ENCODE measurements around the gene SLC7A7. TPM values are rescaled to one million over a fixed set of nuclear protein-coding genes. Genes with fewer than 3 reads are reported as not detected.

The SLC7A7 gene
- total RNA-seq, 4 donors from 2014 or later = 11.7 to 136 (median 44.0) TPM

DNA sequence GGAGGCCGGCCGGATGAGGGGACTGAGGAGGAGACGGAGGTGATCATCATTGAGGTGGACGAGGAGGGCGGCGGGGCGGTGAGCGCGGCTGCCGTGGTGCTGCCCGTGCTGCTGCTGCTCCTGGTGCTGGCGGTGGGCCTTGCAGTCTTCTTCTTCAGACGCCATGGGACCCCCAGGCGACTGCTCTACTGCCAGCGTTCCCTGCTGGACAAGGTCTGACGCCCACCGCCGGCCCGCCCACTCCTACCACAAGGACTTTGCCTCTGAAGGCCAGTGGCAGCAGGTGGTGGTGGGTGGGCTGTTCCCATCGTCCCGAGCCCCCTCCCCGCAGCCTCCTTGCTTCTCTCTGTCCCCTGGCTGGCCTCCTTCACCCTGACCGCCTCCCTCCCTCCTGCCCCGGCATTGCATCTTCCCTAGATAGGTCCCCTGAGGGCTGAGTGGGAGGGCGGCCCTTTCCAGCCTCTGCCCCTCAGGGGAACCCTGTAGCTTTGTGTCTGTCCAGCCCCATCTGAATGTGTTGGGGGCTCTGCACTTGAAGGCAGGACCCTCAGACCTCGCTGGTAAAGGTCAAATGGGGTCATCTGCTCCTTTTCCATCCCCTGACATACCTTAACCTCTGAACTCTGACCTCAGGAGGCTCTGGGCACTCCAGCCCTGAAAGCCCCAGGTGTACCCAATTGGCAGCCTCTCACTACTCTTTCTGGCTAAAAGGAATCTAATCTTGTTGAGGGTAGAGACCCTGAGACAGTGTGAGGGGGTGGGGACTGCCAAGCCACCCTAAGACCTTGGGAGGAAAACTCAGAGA lies 30.8 kb upstream of the SLC7A7 start:
- TF ChIP-seq CTCF (IDR thresholded peaks at IDR 0.05; ENCODE audit: low read depth) = no peak

- TF ChIP-seq CTCF (IDR thresholded peaks at IDR 0.05; ENCODE audit: low read depth) = no peak
Measured at GRCh38 chr14:22845103-22845394, 29.8 kb upstream of the SLC7A7 start.

DNA sequence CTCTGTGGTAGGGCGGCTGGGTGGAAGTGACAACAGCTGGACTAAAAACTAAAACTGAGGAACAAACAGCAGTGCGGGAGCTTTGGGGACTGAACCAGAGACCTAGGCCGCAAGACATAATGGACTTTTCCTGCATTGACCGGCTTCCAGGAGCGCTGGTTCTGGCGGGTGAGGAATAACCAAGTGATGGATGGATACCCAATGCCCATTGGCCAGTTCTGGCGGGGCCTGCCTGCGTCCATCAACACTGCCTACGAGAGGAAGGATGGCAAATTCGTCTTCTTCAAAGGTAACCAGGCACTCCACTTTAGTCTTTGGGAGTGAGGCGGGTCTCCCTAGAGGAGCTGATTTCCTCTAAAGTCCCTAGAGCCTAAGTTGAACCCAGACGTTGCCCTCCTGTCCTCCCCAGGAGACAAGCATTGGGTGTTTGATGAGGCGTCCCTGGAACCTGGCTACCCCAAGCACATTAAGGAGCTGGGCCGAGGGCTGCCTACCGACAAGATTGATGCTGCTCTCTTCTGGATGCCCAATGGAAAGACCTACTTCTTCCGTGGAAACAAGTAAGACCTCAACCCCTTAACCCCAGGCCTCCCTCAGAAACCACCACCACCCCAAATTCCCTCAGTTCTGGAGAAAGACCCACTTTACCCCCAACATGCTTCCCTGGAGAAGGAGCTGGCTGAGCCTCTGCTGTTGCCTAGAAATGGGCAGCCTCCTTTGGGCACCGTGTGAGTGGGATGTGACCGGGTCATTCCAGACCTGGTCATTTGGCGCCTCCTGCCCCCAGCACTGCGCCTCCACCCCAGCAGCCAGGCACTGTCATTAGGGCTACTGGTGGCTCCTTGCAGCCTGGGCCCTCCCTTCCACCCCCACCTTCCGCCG lies 29.2 kb upstream of the SLC7A7 start:
- TF ChIP-seq CTCF (IDR thresholded peaks at IDR 0.05; ENCODE audit: low read depth) = no peak

- TF ChIP-seq CTCF (IDR thresholded peaks at IDR 0.05; ENCODE audit: low read depth) = no peak
Measured at GRCh38 chr14:22843123-22843925, 28.1 kb upstream of the SLC7A7 start.

DNA sequence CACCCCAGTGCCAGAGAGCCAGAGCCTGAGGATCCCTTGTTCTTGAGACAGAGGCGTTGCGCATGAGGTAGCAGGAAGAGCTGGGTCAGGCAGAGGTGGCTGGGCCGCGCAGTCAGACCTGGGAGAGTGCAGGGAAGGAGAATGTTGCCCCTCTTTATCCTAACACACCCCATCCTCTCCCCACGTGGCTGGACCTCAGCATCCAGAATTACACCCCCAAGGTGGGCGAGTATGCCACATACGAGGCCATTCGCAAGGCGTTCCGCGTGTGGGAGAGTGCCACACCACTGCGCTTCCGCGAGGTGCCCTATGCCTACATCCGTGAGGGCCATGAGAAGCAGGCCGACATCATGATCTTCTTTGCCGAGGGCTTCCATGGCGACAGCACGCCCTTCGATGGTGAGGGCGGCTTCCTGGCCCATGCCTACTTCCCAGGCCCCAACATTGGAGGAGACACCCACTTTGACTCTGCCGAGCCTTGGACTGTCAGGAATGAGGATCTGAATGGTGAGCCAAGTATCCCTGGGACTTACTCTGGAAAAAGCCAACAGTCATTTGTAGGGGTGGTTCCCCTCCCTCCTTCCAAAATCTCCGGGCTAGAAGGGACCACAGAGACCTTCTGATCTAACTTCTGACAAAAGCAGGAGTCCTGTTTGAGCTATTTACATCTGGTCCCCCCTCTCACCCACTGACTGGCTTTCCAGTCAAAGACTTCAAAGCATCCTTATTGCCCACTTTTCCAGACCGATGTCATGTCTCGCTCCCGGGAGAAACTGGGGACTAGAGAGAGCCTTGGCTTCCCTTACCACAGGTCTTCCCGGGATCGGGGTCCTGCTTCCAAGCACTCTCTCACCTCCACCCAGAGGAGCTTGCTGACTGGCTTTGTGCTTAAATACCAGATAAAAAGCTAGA lies 27.2 kb upstream of the SLC7A7 start:
- TF ChIP-seq CTCF (IDR thresholded peaks at IDR 0.05; ENCODE audit: low read depth) = no peak

- no peak for TF ChIP-seq CTCF (IDR thresholded peaks at IDR 0.05; ENCODE audit: low read depth)
Measured at GRCh38 chr14:22841769-22842168, 26.5 kb upstream of the SLC7A7 start.

All from subcutaneous adipose tissue (tissue), 4 donors.